Amniotic epithelial cell (primary cell): ENCODE data around the gene RNLS.
A peak's percentile ranks its signal among the peaks of the same experiment; 100 is the strongest.

Source experiments
- DNase-seq: peaks from one replicate; pipeline ENCODE4 v3.0.0-alpha.2; 2010; ENCODE audit warnings: low read depth

Gene RNLS

DNA sequence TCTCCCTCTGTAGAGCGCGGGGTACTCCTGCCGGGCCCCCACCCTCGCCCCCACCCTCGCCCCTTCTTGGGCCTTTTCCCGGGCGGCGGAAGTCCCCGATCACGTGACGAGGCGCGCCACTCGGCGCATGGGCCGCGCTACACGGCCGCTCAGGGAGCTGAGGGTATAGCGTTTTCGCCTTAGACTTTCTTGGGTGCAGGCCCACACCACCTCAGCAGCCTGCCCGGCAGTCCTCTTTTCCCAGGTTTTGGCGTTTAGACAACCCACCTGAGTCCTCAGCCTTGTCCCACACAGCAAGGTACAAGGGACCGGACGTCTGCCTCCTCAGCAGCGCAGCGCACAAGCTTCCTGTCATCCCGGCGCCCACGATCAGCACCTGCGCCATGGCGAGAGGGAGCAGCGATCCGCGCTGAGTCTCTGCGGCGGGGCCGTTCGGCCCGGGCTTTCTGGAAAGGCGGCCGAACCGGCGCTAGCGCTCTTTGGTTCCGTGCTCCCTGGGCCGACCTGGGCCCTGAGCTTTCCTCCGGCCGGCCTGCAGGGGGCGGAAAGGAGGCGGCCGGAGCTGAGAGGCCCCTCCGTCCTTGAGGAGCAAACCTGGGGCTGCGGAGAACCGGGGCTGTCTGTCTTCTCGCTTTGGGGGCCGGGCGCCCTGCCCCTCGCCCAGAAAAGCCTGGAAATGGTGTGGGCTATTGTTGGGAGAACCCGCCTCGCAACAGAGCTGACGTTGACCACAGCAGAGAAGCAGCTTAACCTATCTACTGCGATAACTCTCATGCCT, at the start of gene RNLS:
Gene RNLS, minus strand, starts transcription at position 513 of the 778 bp plus-strand sequence.
- DNase-seq, result peak; percentile 55

DNA sequence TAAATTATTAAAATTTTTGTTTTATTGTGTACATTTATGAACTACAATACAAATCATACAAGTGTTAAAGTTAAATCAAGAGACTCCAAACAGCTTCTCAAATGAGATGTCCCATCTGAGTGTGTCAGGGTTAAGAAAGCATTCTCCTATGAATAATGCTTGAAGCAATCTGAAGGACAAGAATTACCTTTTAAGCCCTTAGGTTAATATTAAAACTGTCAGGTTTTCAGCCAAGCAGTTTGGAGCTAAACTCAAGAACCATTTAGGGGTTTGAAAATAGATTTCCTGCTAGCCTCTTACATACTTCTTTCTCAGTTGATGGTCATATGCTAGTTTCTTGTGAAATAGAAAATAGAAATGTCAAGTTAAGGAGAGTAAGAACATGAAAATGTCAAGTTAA, 41.7 kb upstream of the RNLS start:
- no peak for DNase-seq

DNA sequence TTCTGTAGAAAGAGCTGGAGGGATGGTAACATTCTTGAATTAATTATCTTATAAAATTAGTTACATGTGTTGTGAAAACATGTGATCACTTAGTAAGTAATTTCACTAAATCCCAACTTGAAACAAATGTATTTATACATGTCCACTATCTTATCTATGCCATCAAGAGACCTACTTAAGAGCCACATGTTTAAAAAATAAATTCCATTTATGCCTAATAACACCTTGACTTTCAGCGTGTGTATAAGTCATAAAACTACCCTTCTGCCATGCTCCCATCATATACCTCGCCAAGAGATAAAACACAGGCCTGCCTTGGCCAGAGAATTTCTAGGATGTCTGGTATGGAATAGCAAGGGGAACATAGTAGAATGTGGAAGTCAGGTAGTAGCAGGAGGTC, 40.7 kb upstream of the RNLS start:
- DNase-seq, result no peak

DNA sequence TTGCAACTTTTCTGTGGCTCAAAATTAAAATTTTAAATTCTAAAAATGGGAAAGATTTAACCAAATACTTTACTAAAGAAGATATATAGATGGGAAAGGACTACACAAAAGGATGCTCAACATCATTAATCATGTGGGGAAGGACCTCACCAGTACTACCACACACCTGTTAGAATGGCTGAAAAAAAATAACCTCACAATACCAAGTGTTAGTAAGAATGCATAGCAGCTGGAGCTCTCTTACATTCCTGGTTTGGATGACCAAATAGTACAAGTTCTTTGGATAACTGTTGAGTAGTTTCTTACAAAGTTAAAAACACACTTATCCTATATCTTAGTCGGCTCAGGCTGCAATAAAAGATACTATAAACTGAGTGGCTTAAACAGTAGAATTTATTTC, 37.3 kb upstream of the RNLS start:
- DNase-seq, result no peak

DNA sequence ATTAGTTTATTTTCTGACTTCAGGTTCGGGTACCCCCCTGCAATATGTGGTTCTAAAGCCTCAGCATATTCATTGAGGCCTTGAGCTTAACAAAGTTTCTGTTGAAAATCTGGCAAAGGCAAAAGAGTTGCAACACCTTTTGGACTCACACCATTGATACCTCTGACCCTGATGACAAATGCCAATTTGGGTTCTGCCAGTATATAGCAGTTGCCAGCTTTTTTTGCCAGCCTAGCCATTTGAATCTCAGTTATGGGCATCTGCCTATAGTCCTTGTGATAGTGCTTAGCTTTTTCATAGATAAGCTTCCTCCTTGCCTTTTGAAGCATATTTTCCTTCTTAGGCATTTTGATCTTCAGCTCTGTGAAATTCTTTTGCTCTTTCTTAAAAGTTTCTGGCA, 35.4 kb upstream of the RNLS start:
- no peak for DNase-seq

DNA sequence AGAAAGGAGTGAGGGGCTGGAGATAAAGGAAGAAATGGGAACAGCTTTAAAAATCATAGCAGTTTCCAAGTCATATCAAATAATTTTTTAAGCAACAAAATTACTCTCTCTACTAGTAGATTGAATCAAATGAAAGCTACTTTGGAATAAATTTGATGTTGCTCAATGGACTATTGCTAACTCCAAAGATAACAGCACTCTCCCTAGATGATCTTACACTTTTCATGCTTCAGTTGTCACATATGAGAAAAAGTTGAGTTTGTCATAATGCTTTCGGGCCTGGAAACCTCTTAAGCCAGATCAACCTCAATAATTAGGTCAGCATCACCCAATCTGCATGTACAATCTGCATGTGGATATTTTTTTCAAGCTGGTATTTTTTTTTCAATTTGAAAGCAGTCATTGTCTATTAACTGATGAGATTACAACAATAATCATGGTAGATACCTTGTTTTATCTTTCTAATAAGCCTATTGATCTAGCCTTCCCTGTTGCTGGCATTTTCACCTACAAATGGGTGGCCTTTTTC, 34.7 kb upstream of the RNLS start:
- DNase-seq, result no peak

DNA sequence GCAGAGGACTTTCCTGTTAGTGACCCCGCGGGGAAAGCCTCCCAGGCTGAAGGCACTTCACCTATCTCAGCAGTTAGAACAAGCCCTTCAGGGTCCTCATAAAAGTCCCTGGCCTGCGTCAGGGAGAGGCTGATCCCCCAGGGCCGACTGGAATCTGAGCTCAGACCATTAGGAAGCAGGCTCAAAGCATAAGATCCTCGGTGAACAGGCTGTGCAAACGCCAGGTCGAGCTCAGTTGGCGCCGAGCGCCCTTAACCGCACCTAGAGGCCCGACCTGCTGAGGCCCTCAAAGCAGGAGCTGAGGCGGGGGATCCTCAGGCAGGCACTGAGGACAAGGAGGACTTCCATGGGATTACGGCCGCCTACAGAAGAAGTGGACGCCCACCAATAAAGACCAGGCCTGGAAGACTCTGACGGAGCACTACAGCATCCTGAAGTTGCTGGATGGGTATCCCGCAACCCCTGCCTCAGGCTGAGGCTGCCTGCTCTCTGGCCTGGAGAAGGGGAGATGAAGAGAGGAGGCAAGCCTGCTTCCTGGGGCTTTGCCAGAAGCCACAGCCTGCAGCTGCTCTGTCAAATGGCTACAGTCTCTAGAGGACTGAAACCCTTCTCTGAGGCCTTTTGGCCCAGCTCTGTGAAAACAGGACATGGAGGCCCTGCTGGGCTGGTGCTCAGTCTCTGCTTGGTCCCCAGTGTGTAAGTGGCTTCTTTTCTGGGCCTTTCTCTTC, 33.3 kb upstream of the RNLS start:
- DNase-seq, result no peak

DNA sequence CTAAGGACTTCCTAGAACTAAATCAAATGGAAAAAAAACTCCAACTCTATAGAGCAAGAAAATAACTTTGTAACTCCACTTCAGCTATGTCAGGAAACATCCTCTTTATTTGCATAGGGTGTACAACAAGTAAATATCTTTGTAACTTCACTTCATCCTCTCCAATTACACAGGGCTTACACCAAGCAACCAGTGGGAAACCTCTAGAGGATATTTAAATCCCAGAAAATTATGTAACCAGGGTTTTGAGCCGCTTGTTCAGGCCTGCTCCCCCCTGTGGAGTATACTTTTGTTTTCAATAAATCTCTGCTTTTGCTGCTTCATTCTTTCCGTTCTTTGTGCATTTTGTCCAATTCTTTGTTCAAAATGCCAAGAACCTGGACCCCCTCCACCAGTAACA, 25.7 kb upstream of the RNLS start:
- DNase-seq, result no peak

DNA sequence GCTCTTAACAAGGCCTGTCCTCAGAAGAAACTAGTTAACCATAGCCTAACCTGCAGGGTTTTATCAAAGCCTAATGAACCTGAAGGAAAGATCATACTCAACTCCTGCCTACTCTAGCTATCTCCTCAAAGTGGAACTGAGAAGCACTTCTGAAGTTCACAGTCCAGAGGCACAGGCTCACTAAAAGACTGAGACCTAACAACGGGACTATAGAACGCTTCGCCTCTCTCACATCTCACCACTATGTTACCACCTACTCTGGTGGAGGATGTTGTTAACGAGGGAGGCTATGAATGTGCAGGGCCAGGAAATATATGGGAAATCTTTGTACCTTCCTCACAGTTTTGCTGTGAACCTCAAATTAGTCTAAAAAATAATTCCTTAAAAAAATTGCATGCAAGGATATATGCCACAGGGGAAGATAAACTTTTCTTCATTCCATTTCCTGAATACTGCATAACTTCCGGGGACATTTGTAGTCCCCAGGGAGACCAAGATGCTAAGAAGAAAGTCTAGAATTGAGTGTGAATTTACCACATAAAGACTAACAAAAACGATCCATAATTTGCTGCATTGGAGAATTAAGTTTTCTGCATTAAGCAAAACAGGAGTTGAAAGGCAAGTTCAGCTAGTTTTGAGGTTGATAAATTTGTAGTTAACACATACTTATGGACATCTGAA, 25.1 kb upstream of the RNLS start:
- no peak for DNase-seq

DNA sequence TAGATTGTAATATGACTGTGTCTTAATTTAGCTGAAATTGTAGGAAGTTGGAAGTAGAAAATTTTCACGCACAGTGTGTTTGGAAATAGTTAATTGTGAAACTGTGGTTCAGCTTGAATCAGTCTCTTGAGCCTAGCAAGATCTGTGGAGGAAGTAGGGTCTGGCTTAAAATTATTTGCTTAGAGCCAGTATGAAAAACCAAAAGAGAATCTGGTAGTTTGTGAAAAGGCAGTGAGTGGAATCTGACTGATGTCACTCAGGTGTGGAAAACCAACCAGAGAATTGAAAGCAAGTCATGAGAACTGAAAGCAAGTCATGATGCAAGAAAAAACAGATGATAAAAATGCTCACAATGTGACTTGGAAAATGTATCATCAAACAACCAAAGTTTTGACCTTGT, 14.9 kb upstream of the RNLS start:
- peak; percentile 10 for DNase-seq

DNA sequence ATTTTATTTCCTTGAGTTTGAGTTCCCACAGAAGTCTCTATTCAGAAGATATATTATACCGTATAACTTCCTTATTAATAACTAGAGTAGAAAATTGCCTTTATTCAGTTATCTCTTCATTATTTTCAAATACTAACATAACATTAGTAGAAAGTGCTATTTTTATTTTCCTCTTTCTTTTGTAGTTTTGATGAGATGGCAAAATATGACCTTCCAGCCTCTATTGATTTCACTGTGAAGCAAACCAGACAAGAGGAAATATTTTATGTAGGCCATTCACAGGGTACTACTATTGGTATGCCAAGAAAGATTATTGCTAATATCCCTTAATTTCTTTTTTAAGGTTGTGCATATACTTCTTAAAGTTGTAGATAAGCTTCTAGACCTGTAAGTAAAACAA, 11.4 kb upstream of the RNLS start:
- no peak for DNase-seq

DNA sequence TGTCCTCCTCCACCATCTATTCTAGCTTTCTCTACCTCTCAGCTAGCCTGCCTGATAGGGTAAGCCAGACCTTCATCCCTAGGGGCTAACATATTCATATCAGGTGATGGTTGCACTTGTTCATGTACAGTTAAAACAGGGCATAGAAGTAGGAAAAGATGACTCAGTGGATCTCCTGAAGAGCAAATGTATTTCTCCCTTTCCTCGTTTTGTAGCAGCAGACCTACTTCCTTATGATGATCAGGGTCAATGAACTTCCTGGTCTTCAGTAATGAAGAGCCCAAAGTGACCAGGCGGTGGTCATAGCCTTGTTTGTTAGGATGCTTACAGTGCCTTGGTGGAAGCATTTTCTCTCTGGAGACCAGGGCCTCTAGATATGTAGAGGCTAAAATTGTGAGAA, 9.8 kb upstream of the RNLS start:
- DNase-seq, result no peak

DNA sequence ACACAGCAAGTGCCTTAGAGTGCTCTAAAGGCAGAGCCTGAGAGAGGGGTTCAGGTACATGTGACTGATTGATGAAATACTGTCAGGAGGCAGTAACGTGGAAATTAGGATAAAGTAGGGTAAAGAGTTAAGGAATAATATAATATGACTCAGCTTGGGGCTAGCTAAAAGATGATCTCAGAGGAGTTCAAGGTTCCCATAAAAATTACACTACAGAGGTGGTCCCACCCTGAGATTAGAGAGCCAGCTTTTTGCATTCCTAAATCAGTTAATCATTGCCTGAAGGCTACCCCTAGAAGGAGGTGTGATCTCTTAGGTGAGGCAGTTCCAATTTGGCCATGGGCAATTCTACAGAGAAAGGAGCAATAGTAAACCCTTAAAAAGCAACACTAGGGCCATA, 9.3 kb upstream of the RNLS start:
- no peak for DNase-seq

DNA sequence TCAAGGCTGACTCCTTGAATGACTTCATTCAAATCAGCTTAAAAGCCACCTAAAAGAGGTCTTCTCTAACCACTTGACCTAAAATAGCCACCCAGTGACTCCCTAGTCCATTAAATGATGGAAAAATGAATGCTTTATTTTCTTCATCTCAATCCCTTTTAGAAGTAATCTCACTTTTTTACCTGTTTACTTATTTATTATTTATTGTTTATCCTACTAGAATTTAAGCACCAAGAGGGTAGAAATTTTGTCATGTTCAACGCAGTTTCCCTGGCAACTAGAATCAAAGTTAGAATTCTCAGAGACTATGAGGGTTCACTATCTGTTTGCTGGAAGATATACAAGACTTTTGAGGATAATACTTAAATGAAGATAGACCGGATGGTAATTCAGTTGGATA, 3.3 kb upstream of the RNLS start, which contains the start of gene LIPJ:
Gene LIPJ, plus strand, starts transcription at position 301 of the 400 bp plus-strand sequence. CDS start 3,926 bp downstream, outside the sequence.
- no peak for DNase-seq

DNA sequence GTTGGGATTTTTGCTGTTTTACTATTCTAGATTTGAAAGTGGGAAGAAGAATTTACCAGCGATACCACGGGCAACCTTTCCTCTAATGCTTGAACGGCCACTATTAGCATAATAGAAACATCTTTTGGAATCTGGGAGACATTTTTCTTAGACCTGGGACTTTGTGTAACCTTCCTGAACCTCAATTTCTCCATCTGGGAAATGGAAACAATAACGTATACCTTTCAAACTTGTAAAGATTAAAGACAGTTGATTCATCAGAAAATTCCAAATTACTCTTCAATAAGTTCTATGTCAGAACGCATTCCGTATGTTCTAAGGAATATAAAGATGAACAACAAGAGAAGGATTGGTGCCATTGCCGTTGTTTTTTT, 453 bp upstream of the RNLS start:
- DNase-seq, result no peak

DNA sequence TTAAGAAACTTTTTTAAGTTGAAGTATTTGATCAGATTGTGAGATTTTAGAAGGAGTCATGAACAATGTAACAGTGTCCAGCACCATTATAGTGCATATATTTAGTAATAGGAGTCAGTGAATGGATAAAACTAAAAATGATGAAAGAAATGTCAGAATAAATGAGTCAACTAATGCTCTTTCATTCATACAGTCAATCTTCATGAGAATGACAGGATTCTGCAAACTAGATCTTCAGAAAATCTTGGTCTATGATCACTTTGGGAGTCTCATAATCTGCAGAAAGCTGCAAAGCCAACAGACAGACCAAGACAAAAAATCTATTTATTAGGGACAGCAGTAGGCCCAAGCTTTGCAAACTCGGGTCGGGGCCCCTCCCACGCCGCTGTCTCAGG, 710 bp downstream of the RNLS start:
- DNase-seq, result peak; percentile 3

DNA sequence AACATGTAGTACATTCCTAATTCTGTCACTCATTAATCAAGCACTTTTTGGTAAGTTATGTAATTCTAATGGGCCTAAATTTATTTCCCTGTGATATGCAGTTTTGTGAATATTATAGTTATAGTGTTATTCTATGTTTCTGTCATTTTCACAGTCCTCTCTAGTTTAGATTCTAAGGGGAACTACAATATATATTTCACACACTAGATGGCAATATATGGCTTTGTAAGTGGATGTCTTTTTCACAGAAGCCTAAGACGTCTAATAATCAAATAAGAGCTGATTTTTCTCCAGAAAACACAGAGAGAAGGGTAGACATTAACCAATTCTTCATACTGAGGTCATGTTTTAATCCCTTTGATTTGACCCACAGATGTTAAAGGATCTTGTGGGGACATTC, 18.0 kb downstream of the RNLS start:
- DNase-seq, result peak; percentile 48

DNA sequence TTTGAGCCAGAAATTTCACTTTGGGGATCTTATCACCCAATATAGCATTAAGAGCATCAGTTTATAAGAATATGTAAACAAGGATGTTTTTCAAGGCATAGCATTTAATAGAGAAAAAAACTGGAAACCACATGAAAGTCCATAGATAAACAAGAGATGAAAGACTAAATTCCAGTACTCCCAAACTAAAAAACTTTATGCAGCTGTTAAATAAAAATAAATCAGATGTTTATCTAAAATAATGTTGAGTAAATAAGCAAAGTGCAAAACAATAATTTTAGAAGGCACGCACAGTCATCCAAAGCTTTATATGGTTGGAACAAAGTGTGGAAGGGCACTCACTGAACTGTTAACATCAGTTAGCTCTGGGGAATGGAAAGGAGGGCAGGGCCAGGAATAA, 21.0 kb downstream of the RNLS start:
- no peak for DNase-seq

DNA sequence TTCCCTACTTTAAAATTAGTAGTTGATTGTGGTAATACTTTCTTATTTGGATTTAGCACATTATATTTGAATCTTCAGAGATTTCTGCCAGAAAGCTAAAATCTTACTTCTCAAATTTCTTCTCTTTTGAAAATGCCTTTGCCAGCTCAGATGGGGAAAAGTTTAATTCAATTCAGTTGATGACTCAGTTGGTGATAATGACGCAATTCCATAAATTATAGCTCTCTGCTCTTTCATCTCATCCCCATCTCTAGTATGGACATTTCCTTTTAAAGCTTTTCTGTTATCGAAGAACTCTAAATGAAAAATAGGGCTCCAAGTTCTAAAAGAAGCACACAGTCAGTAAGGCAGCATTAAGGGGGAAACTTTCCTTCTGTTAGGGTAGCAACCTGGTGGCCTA, 25.5 kb downstream of the RNLS start:
- DNase-seq, result peak; percentile 62

DNA sequence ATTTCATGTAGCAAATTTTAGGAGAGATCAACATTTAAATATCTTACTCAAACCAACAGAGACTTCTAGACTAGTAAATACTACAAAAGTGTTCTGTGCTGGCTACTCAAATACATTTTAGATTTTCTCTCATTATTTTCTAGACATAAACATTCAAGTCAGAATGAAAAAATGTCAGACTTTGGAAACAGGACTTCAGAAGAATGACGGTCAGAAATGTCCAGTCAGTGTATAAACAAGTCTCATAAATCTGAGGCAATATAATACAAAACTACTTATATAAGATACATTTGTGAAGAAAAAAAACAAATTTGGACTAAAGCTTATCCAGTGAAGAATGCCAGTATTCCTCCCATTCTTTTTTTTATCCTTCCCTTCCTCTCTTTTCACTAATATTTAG, 25.9 kb downstream of the RNLS start:
- no peak for DNase-seq

DNA sequence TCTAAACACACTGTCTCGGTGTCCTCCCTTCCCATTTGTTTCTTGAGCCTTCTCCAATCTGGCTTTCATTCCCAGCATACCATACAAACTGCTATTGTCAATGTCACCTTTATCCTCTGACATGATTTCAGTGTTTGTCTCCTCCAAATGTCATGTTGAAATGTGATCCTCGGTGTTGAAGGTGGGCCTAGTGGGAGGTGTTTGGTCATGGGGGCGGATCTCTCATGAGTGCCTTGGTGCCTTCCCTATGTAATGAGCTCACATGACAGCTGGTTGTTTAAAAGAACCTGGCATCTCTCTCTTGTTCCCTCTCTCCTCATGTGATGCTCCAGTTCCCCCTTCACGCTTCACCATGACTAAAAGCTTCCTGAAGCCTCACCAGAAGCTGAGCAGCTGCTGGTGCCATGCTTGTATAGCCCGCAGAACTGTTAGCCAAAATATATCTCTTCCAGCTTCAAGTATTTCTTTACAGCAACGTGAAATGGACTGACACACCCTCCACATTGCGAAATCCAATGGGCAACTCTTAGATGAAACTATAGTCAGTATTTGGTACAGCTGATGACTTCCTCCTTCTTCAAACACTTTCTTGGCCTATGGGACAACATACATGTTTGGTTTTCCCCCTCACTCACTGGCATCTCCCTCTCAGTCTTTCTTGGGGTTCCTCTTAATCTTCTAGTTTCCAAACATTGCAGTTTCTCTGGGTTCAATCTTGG, 27.8 kb downstream of the RNLS start:
- peak; percentile 29 for DNase-seq

DNA sequence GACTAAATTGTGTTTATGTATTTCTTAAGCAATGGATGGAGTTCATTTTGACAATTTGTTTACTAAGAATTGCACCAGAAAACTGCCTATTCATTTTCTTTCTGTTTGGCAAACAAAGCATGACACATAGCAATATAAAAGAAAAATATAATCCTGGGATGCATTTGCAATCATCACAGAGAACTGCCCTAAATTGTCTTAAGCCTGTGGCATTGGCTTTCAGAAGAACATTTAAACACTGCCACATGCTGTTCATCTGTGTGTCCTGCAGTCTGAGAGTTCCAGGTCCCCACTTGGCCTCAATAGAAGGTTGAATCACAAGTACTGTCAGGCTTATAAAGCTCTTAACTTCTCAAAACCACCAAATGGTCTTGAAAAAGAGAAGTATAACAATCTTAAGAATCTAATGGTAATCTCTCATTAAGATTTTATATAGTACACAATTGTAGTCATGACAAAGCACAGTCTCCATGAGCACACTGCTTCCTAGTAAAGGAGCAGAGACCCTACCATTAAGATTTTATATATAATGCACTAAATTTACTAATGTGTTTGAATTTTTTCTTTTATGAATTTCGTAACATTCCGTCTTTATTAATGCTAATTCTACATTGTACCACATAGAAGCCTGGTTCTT, 29.9 kb downstream of the RNLS start:
- peak; percentile 90 for DNase-seq
